ENCODE data around the gene CIDEC.

The CIDEC gene, protein sequence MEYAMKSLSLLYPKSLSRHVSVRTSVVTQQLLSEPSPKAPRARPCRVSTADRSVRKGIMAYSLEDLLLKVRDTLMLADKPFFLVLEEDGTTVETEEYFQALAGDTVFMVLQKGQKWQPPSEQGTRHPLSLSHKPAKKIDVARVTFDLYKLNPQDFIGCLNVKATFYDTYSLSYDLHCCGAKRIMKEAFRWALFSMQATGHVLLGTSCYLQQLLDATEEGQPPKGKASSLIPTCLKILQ

DNA sequence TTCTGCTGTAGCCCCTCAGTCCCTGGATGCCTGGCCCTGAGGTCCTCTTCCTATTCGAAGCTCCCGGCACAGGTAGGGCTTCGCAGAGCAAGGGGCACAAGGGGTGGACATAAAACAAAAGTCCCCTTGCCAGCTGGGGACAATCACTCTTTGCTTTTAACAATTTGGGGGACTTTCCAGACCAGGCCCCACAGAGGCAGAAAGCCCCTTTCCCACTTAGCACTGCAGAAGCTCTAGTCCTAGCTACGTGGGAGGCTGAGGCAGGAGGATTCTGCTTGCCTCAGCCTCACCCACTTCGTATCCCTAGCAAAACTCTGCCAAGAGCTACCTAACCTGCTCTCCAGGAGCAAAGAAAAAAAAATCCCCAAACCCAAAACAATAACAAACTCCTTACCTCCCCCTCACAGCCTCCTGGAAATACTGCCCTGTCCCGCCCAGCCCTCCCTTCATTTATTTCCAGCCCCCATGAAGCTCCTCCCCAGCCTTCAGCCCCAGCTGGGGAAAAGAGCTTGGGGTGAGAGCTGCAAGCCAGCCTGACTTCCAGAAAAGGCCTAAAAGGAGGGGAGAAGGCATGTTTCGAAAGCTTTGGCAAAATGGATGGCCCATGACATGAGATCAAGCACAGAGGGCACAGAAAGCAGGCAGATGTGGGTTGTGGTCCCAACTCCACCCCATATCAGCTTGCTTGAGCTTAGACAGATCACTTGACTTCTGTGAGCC lies at the start of gene CIDEC:
Gene CIDEC (minus strand): TSS at position 424 of the 720 bp plus-strand sequence. CDS start 1,767 bp downstream, outside the sequence.
- no peaks in the 10 kb centered on the region for H3K36me3 ChIP-seq (ENCODE audit: low read length)
- no peak within 1 kb of the TSS for H2AFZ ChIP-seq (ENCODE audit: low read depth, low read length, severe bottlenecking)
- no peak within 1 kb of the TSS for H3K4me3 ChIP-seq (ENCODE audit: insufficient read depth, low read length, poor library complexity, severe bottlenecking)
- H4K20me1 ChIP-seq (ENCODE audit: low read depth, low read length), result no peaks in the 10 kb centered on the region
- H3K27ac ChIP-seq (ENCODE audit: low read depth, low read length), result no peak within 1 kb of the TSS
- H3K27me3 ChIP-seq (ENCODE audit: low read length), result no peaks in the 10 kb centered on the region
- no peak within 1 kb of the TSS for H3K9ac ChIP-seq (ENCODE audit: low read length)
- no peaks in the 10 kb centered on the region for H3K79me2 ChIP-seq (ENCODE audit: insufficient read depth, low read length)
- TF ChIP-seq, protein P1, sequence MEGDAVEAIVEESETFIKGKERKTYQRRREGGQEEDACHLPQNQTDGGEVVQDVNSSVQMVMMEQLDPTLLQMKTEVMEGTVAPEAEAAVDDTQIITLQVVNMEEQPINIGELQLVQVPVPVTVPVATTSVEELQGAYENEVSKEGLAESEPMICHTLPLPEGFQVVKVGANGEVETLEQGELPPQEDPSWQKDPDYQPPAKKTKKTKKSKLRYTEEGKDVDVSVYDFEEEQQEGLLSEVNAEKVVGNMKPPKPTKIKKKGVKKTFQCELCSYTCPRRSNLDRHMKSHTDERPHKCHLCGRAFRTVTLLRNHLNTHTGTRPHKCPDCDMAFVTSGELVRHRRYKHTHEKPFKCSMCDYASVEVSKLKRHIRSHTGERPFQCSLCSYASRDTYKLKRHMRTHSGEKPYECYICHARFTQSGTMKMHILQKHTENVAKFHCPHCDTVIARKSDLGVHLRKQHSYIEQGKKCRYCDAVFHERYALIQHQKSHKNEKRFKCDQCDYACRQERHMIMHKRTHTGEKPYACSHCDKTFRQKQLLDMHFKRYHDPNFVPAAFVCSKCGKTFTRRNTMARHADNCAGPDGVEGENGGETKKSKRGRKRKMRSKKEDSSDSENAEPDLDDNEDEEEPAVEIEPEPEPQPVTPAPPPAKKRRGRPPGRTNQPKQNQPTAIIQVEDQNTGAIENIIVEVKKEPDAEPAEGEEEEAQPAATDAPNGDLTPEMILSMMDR (IDR thresholded peaks at IDR 0.05; ENCODE audit: insufficient read depth, low read length, poor library complexity, severe bottlenecking), result no peak
- no peak for TF ChIP-seq EZH2phosphoT487 (conservative IDR thresholded peaks at IDR 0.05; ENCODE audit: low read length)
- no peak within 1 kb of the TSS for H3K4me2 ChIP-seq (ENCODE audit: low read depth, low read length, poor library complexity, severe bottlenecking)
- no peaks in the 10 kb centered on the region for H3F3A ChIP-seq (ENCODE audit: insufficient read depth)
- no peaks in the 10 kb centered on the region for H3K9me3 ChIP-seq (ENCODE audit: insufficient read depth, low read length)
- H3K9me2 ChIP-seq (replicated peaks; ENCODE audit: insufficient read depth, low read length), result no peaks in the 10 kb centered on the region

DNA sequence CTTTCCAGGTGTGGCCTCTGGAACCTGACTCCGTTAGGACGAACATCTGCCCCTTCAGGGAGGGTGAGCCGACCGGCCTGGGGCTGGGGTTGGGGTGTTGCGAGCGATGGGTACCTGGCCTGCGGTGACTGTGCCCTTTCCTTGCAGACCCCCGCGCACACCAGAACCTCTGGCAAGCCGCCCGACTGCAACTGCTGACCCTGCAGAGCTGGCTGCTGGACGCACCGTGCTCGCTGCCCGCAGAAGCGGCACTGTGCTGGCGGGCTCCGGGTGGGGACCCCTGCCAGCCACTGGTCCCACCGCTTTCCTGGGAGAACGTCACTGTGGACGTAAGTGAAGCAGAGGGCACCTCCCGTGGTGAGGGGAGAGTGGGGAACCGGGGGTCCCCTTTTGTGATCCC lies 48.1 kb upstream of the CIDEC start:
- TF ChIP-seq, protein P1 (IDR thresholded peaks at IDR 0.05; ENCODE audit: insufficient read depth, low read length, poor library complexity, severe bottlenecking), result no peak
- no peak for TF ChIP-seq EZH2phosphoT487 (conservative IDR thresholded peaks at IDR 0.05; ENCODE audit: low read length)
- Histone ChIP-seq H3K36me3 (ENCODE audit: low read length) (no peaks in the 10 kb centered on the region), H3K9me3 (ENCODE audit: insufficient read depth, low read length) (no peaks in the 10 kb centered on the region), H2AFZ (ENCODE audit: low read depth, low read length, severe bottlenecking) (no peak overlapping the region), H3K9me2 (replicated peaks; ENCODE audit: insufficient read depth, low read length) (no peaks in the 10 kb centered on the region), H4K20me1 (ENCODE audit: low read depth, low read length) (no peaks in the 10 kb centered on the region), H3K79me2 (ENCODE audit: insufficient read depth, low read length) (no peaks in the 10 kb centered on the region), H3K27me3 (ENCODE audit: low read length) (no peaks in the 10 kb centered on the region), H3K4me3 (ENCODE audit: insufficient read depth, low read length, poor library complexity, severe bottlenecking) (no peak overlapping the region), H3K9ac (ENCODE audit: low read length) (no peak overlapping the region), H3K4me2 (ENCODE audit: low read depth, low read length, poor library complexity, severe bottlenecking) (no peak overlapping the region), H3F3A (ENCODE audit: insufficient read depth) (no peaks in the 10 kb centered on the region), H3K27ac (ENCODE audit: low read depth, low read length) (no peak overlapping the region)

DNA sequence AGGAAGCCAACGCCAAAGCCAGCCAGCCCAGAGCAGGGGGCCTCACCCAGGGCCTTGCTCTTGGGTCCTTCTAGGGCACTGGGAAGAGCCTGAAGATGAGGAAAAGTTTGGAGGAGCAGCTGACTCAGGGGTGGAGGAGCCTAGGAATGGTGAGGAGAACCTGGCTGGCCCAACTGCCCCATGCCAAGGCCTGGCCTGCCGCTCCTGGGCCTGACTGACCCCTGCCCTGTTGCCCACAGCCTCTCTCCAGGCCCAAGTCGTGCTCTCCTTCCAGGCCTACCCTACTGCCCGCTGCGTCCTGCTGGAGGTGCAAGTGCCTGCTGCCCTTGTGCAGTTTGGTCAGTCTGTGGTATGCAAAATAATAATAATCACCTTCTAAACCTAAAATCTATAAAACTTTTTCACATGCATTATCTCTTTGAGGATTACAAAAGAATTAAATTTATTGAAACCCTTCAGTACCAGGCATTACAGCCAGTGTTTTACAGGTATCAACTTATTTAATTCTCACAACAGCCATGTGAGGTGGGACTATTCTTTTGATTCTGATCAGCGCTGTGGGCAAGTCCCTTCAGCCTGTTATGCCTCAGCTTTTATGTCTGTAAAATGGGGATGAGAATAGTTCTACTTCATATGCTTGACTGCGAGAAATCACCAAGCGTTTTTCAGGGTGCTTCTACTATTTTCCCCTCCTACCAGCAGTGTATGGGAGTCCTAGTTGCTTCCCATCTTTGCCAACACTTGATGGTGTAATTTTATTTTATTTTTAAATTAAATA lies 38.4 kb upstream of the CIDEC start:
- no peaks in the 10 kb centered on the region for H3K27me3 ChIP-seq (ENCODE audit: low read length)
- no peaks in the 10 kb centered on the region for H3K9me2 ChIP-seq (replicated peaks; ENCODE audit: insufficient read depth, low read length)
- no peaks in the 10 kb centered on the region for H3K36me3 ChIP-seq (ENCODE audit: low read length)
- H3K9ac ChIP-seq (ENCODE audit: low read length), result no peak overlapping the region
- TF ChIP-seq, protein P1 (IDR thresholded peaks at IDR 0.05; ENCODE audit: insufficient read depth, low read length, poor library complexity, severe bottlenecking), result no peak
- TF ChIP-seq EZH2phosphoT487 (conservative IDR thresholded peaks at IDR 0.05; ENCODE audit: low read length), result no peak
- H4K20me1 ChIP-seq (ENCODE audit: low read depth, low read length), result no peaks in the 10 kb centered on the region
- H3K4me2 ChIP-seq (ENCODE audit: low read depth, low read length, poor library complexity, severe bottlenecking), result no peak overlapping the region
- H3F3A ChIP-seq (ENCODE audit: insufficient read depth), result no peaks in the 10 kb centered on the region
- no peak overlapping the region for H3K27ac ChIP-seq (ENCODE audit: low read depth, low read length)
- no peak overlapping the region for H2AFZ ChIP-seq (ENCODE audit: low read depth, low read length, severe bottlenecking)
- no peaks in the 10 kb centered on the region for H3K9me3 ChIP-seq (ENCODE audit: insufficient read depth, low read length)
- H3K4me3 ChIP-seq (ENCODE audit: insufficient read depth, low read length, poor library complexity, severe bottlenecking), result no peak overlapping the region
- H3K79me2 ChIP-seq (ENCODE audit: insufficient read depth, low read length), result no peaks in the 10 kb centered on the region
